SU-DHL-6 (cell line): ENCODE measurements around the gene DOCK1.

ENCODE experiments used
- CTCF ChIP-seq: fragments of 200-600 bp; sonication (generic); IDR thresholded peaks from one replicate; pipeline ENCODE4 v1.5.1; 2017; ENCODE audit warnings: antibody characterized with exemption, mild to moderate bottlenecking, low read length, moderate library complexity; ENCODE audit not compliant: insufficient read depth, poor library complexity, severe bottlenecking
- EZH2phosphoT487 ChIP-seq: fragments of 200-600 bp; sonication (generic), shearing (Covaris generic); conservative IDR thresholded peaks from 2 replicates; pipeline ENCODE4 v1.6.1; 2018; ENCODE audit warnings: mild to moderate bottlenecking, antibody characterized with exemption, low read length, moderate library complexity, mixed read lengths

GRCh38 chr10:127000598-127000997, 95.4 kb downstream of the DOCK1 start:
- no peak for TF ChIP-seq CTCF
- no peak for TF ChIP-seq EZH2phosphoT487
